ENCODE data around the gene RASAL2. TPM values are rescaled to one million over a fixed set of nuclear protein-coding genes. Genes with fewer than 3 reads are reported as not detected.
"Not testable (repeated sequence)": the region's sequence is repeated elsewhere in the genome, so short reads cannot be mapped to it uniquely, and the experiment has no call there.

RASAL2 gene
- total RNA-seq, 2 experiments from 2014 or later, result not detected

DNA sequence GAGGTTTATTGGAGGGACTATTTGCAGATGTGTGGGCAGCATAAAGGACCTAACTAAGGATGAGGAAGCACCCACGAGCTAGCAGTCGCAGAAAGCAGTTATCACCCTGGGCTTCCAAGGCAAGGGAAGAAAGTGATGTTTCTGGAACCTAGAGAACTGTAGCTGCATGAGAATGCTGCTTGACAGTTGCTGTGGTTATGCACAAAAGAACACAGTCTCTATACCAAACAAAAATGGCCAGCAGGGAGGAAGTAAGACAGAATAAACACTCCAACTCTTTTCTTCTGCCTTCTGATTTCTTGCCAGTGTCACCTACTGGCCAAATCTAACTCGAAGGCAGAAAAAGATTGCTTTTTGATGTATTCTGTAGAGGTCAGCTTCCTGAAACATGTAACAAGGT lies 190.2 kb downstream of the RASAL2 start:
- no peak overlapping the region for H3K4me3 Mint-ChIP-seq
- H3K4me1 Mint-ChIP-seq, result no peaks in the 10 kb centered on the region
- H3K27ac Mint-ChIP-seq, result no peak overlapping the region
- H3K9me3 Mint-ChIP-seq, result no peaks in the 10 kb centered on the region
- no peaks in the 10 kb centered on the region for H3K27me3 Mint-ChIP-seq
- DNase-seq, result no peak
- no peaks in the 10 kb centered on the region for H3K36me3 Mint-ChIP-seq (ENCODE audit: low read depth)
- ChIA-PET CTCF (no interaction called here), POLR2A (no interaction called here)

GRCh38 chr1:178291166-178291565 lies 197.3 kb downstream of the RASAL2 start:
- POLR2A ChIA-PET, result no interaction called here
- DNase-seq, result no peak
- Mint-ChIP-seq H3K4me1 (no peaks in the 10 kb centered on the region), H3K36me3 (ENCODE audit: low read depth) (no peaks in the 10 kb centered on the region), H3K27ac (no peak overlapping the region), H3K9me3 (no peaks in the 10 kb centered on the region), H3K4me3 (no peak overlapping the region), H3K27me3 (no peaks in the 10 kb centered on the region)
- CTCF ChIA-PET, result interaction anchor here (2.0 kb wide), 1 partner anchor 9 kb away, joined by 8 read pairs; no protein-coding TSS in a partner anchor

GRCh38 chr1:178294654-178295053 lies 200.8 kb downstream of the RASAL2 start:
- Mint-ChIP-seq H3K27ac (no peak overlapping the region), H3K4me3 (no peak overlapping the region), H3K9me3 (no peaks in the 10 kb centered on the region), H3K27me3 (no peaks in the 10 kb centered on the region), H3K4me1 (no peaks in the 10 kb centered on the region), H3K36me3 (ENCODE audit: low read depth) (no peaks in the 10 kb centered on the region)
- POLR2A ChIA-PET, result no interaction called here
- CTCF ChIA-PET, result interaction anchor here (3.0 kb wide), 1 partner anchor 18 kb away, joined by 11 read pairs; no protein-coding TSS in a partner anchor
- DNase-seq, result no peak

DNA sequence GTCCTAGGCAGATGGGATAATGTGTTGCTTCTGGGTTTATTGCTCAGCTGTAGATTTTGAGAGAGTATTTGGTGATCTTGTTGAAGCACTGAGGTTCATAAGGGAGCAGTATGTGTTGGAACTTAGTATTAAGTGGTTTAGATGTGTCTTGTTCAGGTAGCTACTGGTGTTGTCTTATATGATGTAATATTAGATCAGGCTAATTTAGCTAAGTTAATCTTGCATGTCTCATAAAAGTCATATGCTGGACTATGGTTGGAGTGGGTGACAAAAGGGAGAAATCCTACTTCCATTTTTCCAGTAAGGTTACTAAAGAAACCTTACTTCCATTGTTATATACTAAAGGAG lies 206.4 kb downstream of the RASAL2 start:
- ChIA-PET POLR2A (no interaction called here), CTCF (interaction anchor here (0.6 to 2.6 kb wide), 13 partner anchors 8 to 201 kb away, joined by 3 to 17 read pairs (median 5); partner anchors contain the start of gene CLEC20A)
- Mint-ChIP-seq H3K9me3 (no peaks in the 10 kb centered on the region), H3K36me3 (ENCODE audit: low read depth) (no peaks in the 10 kb centered on the region), H3K4me1 (no peaks in the 10 kb centered on the region), H3K4me3 (no peak overlapping the region), H3K27me3 (no peaks in the 10 kb centered on the region), H3K27ac (no peak overlapping the region)
- DNase-seq, result no peak

DNA sequence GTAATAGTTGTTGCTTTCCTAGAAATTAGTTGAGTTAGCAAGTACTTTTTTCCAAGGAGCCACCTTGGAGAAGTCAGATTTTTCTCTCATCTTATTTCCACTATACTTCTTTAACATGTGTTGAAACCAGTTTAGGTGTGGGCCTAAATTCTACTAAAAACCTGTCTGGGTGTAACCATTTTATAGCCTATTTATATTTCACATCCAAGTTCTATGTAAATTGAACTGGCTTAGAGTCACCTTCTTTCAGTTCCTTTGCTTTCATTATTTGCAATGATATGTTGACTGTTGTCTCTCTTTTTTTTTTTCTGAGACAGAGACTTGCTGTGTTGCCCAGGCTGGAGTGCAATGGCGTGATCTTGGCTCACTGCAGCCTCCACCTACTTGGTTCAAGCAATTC lies 207.2 kb downstream of the RASAL2 start:
- Mint-ChIP-seq H3K36me3 (ENCODE audit: low read depth) (no peaks in the 10 kb centered on the region), H3K4me1 (no peaks in the 10 kb centered on the region), H3K4me3 (no peak overlapping the region), H3K27ac (no peak overlapping the region), H3K9me3 (no peaks in the 10 kb centered on the region), H3K27me3 (no peaks in the 10 kb centered on the region)
- CTCF ChIA-PET, result interaction anchor here (2.6 kb wide), 1 partner anchor 9 kb away, joined by 17 read pairs; no protein-coding TSS in a partner anchor
- POLR2A ChIA-PET, result no interaction called here
- DNase-seq, result no peak

- DNase-seq, result no peak
- CTCF ChIA-PET, result no interaction called here
- POLR2A ChIA-PET, result no interaction called here
- H3K4me1 Mint-ChIP-seq, result no peaks in the 10 kb centered on the region
- peaks cover 3% of the 10 kb centered on the region for H3K27me3 Mint-ChIP-seq
- no peak overlapping the region for H3K4me3 Mint-ChIP-seq
- no peaks in the 10 kb centered on the region for H3K36me3 Mint-ChIP-seq (ENCODE audit: low read depth)
- H3K27ac Mint-ChIP-seq, result no peak overlapping the region
- no peaks in the 10 kb centered on the region for H3K9me3 Mint-ChIP-seq
Observed at GRCh38 chr1:178307264-178307663, 213.4 kb downstream of the RASAL2 start.

- ChIA-PET POLR2A (no interaction called here), CTCF (interaction anchor here (1.6 kb wide), 1 partner anchor 8 kb away, joined by 10 read pairs; no protein-coding TSS in a partner anchor)
- Mint-ChIP-seq H3K27ac (no peak overlapping the region), H3K9me3 (no peaks in the 10 kb centered on the region), H3K4me1 (no peaks in the 10 kb centered on the region), H3K36me3 (ENCODE audit: low read depth) (no peaks in the 10 kb centered on the region), H3K4me3 (no peak overlapping the region), H3K27me3 (peaks cover 3% of the 10 kb centered on the region)
- DNase-seq, result no peak
Observed at GRCh38 chr1:178308438-178308837, 214.5 kb downstream of the RASAL2 start.

GRCh38 chr1:178310685-178311105 lies 216.8 kb downstream of the RASAL2 start:
- Mint-ChIP-seq H3K9me3 (no peaks in the 10 kb centered on the region), H3K27ac (no peak overlapping the region), H3K4me1 (no peaks in the 10 kb centered on the region), H3K36me3 (ENCODE audit: low read depth) (no peaks in the 10 kb centered on the region), H3K4me3 (no peak overlapping the region), H3K27me3 (peaks cover 3% of the 10 kb centered on the region)
- DNase-seq, result no peak
- ChIA-PET POLR2A (no interaction called here), CTCF (interaction anchor here (0.7 to 1.9 kb wide), 8 partner anchors 10 to 231 kb away, joined by 3 to 17 read pairs (median 4); no protein-coding TSS in a partner anchor)

- no peaks in the 10 kb centered on the region for H3K9me3 Mint-ChIP-seq
- ChIA-PET POLR2A (no interaction called here), CTCF (interaction anchor here (1.5 to 2.7 kb wide), 6 partner anchors 11 to 230 kb away, joined by 3 to 17 read pairs (median 6); no protein-coding TSS in a partner anchor)
- no peaks in the 10 kb centered on the region for H3K4me1 Mint-ChIP-seq
- peaks cover 3% of the 10 kb centered on the region for H3K27me3 Mint-ChIP-seq
- no peak for DNase-seq
- no peak overlapping the region for H3K4me3 Mint-ChIP-seq
- no peak overlapping the region for H3K27ac Mint-ChIP-seq
- no peaks in the 10 kb centered on the region for H3K36me3 Mint-ChIP-seq (ENCODE audit: low read depth)
Observed at GRCh38 chr1:178311164-178311563, 217.3 kb downstream of the RASAL2 start.

DNA sequence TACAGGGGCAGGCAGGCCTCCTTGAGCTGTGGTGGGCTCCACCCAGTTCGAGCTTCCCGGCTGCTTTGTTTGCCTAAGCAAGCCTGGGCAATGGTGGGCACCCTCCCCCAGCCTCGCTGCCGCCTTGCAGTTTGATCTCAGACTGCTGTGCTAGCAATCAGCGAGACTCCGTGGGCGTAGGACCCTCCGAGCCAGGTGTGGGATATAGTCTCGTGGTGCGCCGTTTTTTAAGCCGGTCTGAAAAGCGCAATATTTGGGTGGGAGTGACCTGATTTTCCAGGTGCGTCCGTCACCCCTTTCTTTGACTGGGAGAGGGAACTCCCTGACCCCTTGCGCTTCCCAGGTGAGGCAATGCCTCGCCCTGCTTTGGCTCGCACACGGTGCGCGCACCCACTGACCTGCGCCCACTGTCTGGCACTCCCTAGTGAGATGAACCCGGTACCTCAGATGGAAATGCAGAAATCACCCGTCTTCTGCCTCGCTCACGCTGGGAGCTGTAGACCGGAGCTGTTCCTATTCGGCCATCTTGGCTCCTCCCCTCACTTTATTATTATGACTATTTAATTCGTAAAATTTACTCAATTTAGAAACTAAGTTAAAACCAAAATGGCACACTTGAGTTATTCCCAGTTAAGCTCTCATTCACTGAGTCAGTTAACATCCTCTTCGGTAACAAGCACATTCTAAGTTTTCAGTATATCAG lies 226.5 kb downstream of the RASAL2 start:
- CTCF ChIA-PET, result interaction anchor here (0.9 kb wide), 1 partner anchor 10 kb away, joined by 3 read pairs; no protein-coding TSS in a partner anchor
- H3K27me3 Mint-ChIP-seq; H3K27ac Mint-ChIP-seq; H3K4me1 Mint-ChIP-seq; H3K9me3 Mint-ChIP-seq; DNase-seq; H3K4me3 Mint-ChIP-seq; H3K36me3 Mint-ChIP-seq (ENCODE audit: low read depth); POLR2A ChIA-PET: not testable (repeated sequence)

- no peaks in the 10 kb centered on the region for H3K36me3 Mint-ChIP-seq (ENCODE audit: low read depth)
- ChIA-PET POLR2A (no interaction called here), CTCF (no interaction called here)
- no peak for DNase-seq
- H3K4me1 Mint-ChIP-seq, result no peaks in the 10 kb centered on the region
- H3K27me3 Mint-ChIP-seq, result peaks cover 3% of the 10 kb centered on the region
- no peak overlapping the region for H3K27ac Mint-ChIP-seq
- H3K9me3 Mint-ChIP-seq, result peaks cover 3% of the 10 kb centered on the region
- no peak overlapping the region for H3K4me3 Mint-ChIP-seq
Observed at GRCh38 chr1:178323067-178323466, 229.2 kb downstream of the RASAL2 start.

GRCh38 chr1:178324003-178324402 lies 230.1 kb downstream of the RASAL2 start:
- H3K4me3 Mint-ChIP-seq, result no peak overlapping the region
- CTCF ChIA-PET, result no interaction called here

DNA sequence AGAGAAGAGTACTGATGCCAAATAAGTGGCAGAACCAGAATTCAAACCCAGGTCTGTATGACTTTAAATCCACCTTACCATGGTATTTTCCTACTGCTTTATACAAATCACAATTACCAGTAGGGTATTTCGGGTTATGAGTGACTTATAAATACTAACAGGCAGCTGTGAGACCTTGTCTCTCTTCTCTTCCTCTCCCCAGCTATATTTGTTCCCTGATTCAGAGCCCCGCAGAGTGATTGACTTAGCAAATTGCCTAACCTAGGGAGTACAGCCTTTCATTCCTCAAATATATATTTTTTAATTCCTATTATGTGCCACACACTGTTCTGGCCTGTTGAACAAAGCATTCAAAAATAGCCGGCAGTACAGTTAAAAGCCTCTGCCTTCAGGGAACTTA lies 234.8 kb downstream of the RASAL2 start:
- H3K9me3 Mint-ChIP-seq, result no peaks in the 10 kb centered on the region
- DNase-seq, result no peak
- no peaks in the 10 kb centered on the region for H3K36me3 Mint-ChIP-seq (ENCODE audit: low read depth)
- CTCF ChIA-PET, result no interaction called here
- POLR2A ChIA-PET, result no interaction called here
- H3K27me3 Mint-ChIP-seq, result peaks cover 3% of the 10 kb centered on the region
- H3K4me3 Mint-ChIP-seq, result no peak overlapping the region
- no peak overlapping the region for H3K27ac Mint-ChIP-seq
- no peaks in the 10 kb centered on the region for H3K4me1 Mint-ChIP-seq

More at GRCh38 chr1:178324003-178324402, 230.1 kb downstream of the RASAL2 start:
- Mint-ChIP-seq H3K27ac (no peak overlapping the region), H3K4me1 (no peaks in the 10 kb centered on the region), H3K9me3 (peaks cover 3% of the 10 kb centered on the region), H3K27me3 (peaks cover 3% of the 10 kb centered on the region), H3K36me3 (ENCODE audit: low read depth) (no peaks in the 10 kb centered on the region)
- DNase-seq, result no peak
- POLR2A ChIA-PET, result no interaction called here

GRCh38 chr1:178330153-178330552 lies 236.2 kb downstream of the RASAL2 start:
- H3K27ac Mint-ChIP-seq, result no peak overlapping the region
- H3K36me3 Mint-ChIP-seq (ENCODE audit: low read depth), result no peaks in the 10 kb centered on the region
- H3K4me1 Mint-ChIP-seq, result no peaks in the 10 kb centered on the region
- no peaks in the 10 kb centered on the region for H3K9me3 Mint-ChIP-seq
- no peaks in the 10 kb centered on the region for H3K27me3 Mint-ChIP-seq
- CTCF ChIA-PET, result no interaction called here
- H3K4me3 Mint-ChIP-seq, result no peak overlapping the region
- no peak for DNase-seq
- POLR2A ChIA-PET, result no interaction called here

Data from activated CD4-positive, alpha-beta memory T cell treated with anti-CD3 and anti-CD28 coated beads, Interleukin-2, amount 10 ng/mL, durations not matched to agents 7 days and 5 days (primary cell).